Neural crest cell (in vitro differentiated cells): Measurements from ENCODE around the gene MICU1. TPM values are rescaled to one million over a fixed set of nuclear protein-coding genes. Genes with fewer than 3 reads are reported as not detected.

ENCODE experiments used
- DNase-seq: peaks from one replicate; pipeline ENCODE4 v3.0.0; 2021; ENCODE audit warnings: low read depth, mixed read lengths, low spot score
- H3K27ac Mint-ChIP-seq: one replicate; pipeline ENCODE4 v1.8.0; 2021; ENCODE audit warnings: mild to moderate bottlenecking, mixed read lengths; ENCODE audit not compliant: unreplicated experiment
- H3K27me3 Mint-ChIP-seq: 2 replicates; pipeline ENCODE4 v1.8.0; 2021; ENCODE audit warnings: low read depth, mild to moderate bottlenecking, mixed read lengths
- H3K36me3 Mint-ChIP-seq: 2 replicates; pipeline ENCODE4 v1.8.0; 2021; ENCODE audit warnings: low read depth, mild to moderate bottlenecking, mixed read lengths
- H3K4me1 Mint-ChIP-seq: 2 replicates; pipeline ENCODE4 v1.8.0; 2021; ENCODE audit warnings: mixed read lengths
- H3K4me3 Mint-ChIP-seq: one replicate; pipeline ENCODE4 v1.8.0; 2021; ENCODE audit warnings: mild to moderate bottlenecking, mixed read lengths
- H3K9me3 Mint-ChIP-seq: 2 replicates; pipeline ENCODE4 v1.8.0; 2021; ENCODE audit warnings: mixed read lengths
- CTCF ChIP-seq: fragments of 200-600 bp; sonication (generic); conservative IDR thresholded peaks from 2 replicates; pipeline ENCODE4 v1.5.0; 2021; ENCODE audit warnings: antibody characterized with exemption, mild to moderate bottlenecking
- total RNA-seq: library from RNA; stranded (reverse); gene quantifications from 2 replicates; pipeline ENCODE4 v1.2.1, GENCODE V29; 2021

MICU1 gene
- total RNA-seq, 1 donor from 2014 or later = 34.1 TPM

GRCh38 chr10:72318418-72319262 is 307.2 kb downstream of the MICU1 start:
- no peaks in the 10 kb centered on the region for H3K9me3 Mint-ChIP-seq
- no peaks in the 10 kb centered on the region for H3K36me3 Mint-ChIP-seq
- no peak overlapping the region for H3K4me3 Mint-ChIP-seq
- no peaks in the 10 kb centered on the region for H3K27me3 Mint-ChIP-seq
- DNase-seq = no peak
- H3K4me1 Mint-ChIP-seq = peaks cover 37% of the 10 kb centered on the region
- no peak overlapping the region for H3K27ac Mint-ChIP-seq
- no peak for TF ChIP-seq CTCF

Other genes starting within 250 kb of the MICU1 start
- 21.7 and 25.5 TPM in 2 replicates for gene MCU, start 66.1 kb upstream of the MICU1 start, total RNA-seq